Lower leg skin (tissue), 4 donors: ENCODE results near the gene C1orf105. TPM values are rescaled to one million over a fixed set of nuclear protein-coding genes. Genes with fewer than 3 reads are reported as not detected.

ENCODE experiments used
- DNase-seq, 2 donors: peaks; one replicate each; pipeline ENCODE4 v3.0.0-alpha.2; 2019; ENCODE audit warnings: low spot score in 2 of 2
- H3K4me3 ChIP-seq: fragments of 200-600 bp; sonication (generic); 2 replicates; pipeline ENCODE4 v1.5.1; 2017; ENCODE audit warnings: mild to moderate bottlenecking, low read depth; ENCODE audit not compliant: poor library complexity, severe bottlenecking
- CTCF ChIP-seq, 3 donors: fragments of 450-650 bp; IDR thresholded peaks; one replicate each; pipeline ENCODE4 v1.5.1; 2016; ENCODE audit warnings: antibody characterized with exemption in 3 of 3, mild to moderate bottlenecking in 3 of 3, moderate library complexity in 2 of 3
- POLR2A ChIP-seq, 2 donors: fragments of 450-650 bp; IDR thresholded peaks; one replicate each; pipeline ENCODE4 v1.6.1; 2016 to 2017; ENCODE audit warnings: antibody characterized with exemption in 2 of 2, mild to moderate bottlenecking in 1 of 2, moderate library complexity in 1 of 2
- WGBS, 2 donors: methylation state at CpG; one replicate each; pipeline ENCODE4 v1.1.5; 2018; 5-methylcytosine and 5-hydroxymethylcytosine counted together
- intact Hi-C: fragments of 100-400 bp; cut with DNase I; formaldehyde crosslinking; loops from one replicate; pipeline ENCODE4 v1.15.0; 2023; ENCODE audit warnings: low total_unique reads
- total RNA-seq, 4 donors: library from RNA; depleted of rRNA; stranded (reverse); fragments of >200 nt; gene quantifications; one replicate each; pipeline ENCODE4 v1.1.0, GENCODE V29; 2016

Gene C1orf105
- total RNA-seq, 4 donors from 2014 or later, result 2.1 to 4.6 (median 3.0) TPM; not detected in 1

GRCh38 chr1:172484252-172484651 is 63.8 kb downstream of the C1orf105 start:
- TF ChIP-seq POLR2A (IDR thresholded peaks at IDR 0.05) (no peak), CTCF (IDR thresholded peaks at IDR 0.05) (no peak)
- H3K4me3 ChIP-seq, result no peak overlapping the region
- DNase-seq, result no peak
- intact Hi-C loops, result no loop called here

- WGBS, 2 donors, result 50 to 61% methylated on average over 5 of the region's 5 CpGs
- DNase-seq, result no peak
- TF ChIP-seq CTCF (IDR thresholded peaks at IDR 0.05), result no peak
- TF ChIP-seq POLR2A (IDR thresholded peaks at IDR 0.05), result no peak
- intact Hi-C loops, result no loop called here
- no peak overlapping the region for H3K4me3 ChIP-seq
Observed at GRCh38 chr1:172485626-172486025, 65.1 kb downstream of the C1orf105 start.

GRCh38 chr1:172486805-172487454 is 66.4 kb downstream of the C1orf105 start:
- 65 to 67% methylated on average over 3 of the region's 3 CpGs for WGBS, 2 donors
- intact Hi-C loops, result no loop called here
- H3K4me3 ChIP-seq, result no peak overlapping the region
- no peak for DNase-seq
- TF ChIP-seq POLR2A (IDR thresholded peaks at IDR 0.05) (no peak), CTCF (IDR thresholded peaks at IDR 0.05) (no peak)

GRCh38 chr1:172487550-172487949 is 67.1 kb downstream of the C1orf105 start:
- DNase-seq, result no peak
- TF ChIP-seq POLR2A (IDR thresholded peaks at IDR 0.05), result no peak
- no peak for TF ChIP-seq CTCF (IDR thresholded peaks at IDR 0.05)
- intact Hi-C loops, result no loop called here
- H3K4me3 ChIP-seq, result no peak overlapping the region
- WGBS, 2 donors, result 63% methylated on average over 4 of the region's 4 CpGs

GRCh38 chr1:172488393-172488792 is 67.9 kb downstream of the C1orf105 start:
- 94 to 98% methylated on average over 3 of the region's 3 CpGs for WGBS, 2 donors
- TF ChIP-seq CTCF (IDR thresholded peaks at IDR 0.05), result no peak
- no peak for TF ChIP-seq POLR2A (IDR thresholded peaks at IDR 0.05)
- intact Hi-C loops, result no loop called here
- H3K4me3 ChIP-seq, result no peak overlapping the region
- DNase-seq, result no peak

- no peak overlapping the region for H3K4me3 ChIP-seq
- intact Hi-C loops, result no loop called here
- DNase-seq, result no peak
- no peak for TF ChIP-seq CTCF (IDR thresholded peaks at IDR 0.05)
- TF ChIP-seq POLR2A (IDR thresholded peaks at IDR 0.05), result no peak
- 81 to 88% methylated on average over 3 of the region's 3 CpGs for WGBS, 2 donors
Observed at GRCh38 chr1:172489847-172490246, 69.4 kb downstream of the C1orf105 start.
